BLaER1 treated with 17β-estradiol and CSF1 and Interleukin-3, amounts not matched to agents 10 nM and 100 nM (cell line): Measurements from ENCODE around the gene MALSU1.

ENCODE experiments used
- H3K27ac ChIP-seq, 11 experiments: shearing (Covaris generic); formaldehyde crosslinking; 2 replicates each; pipeline ENCODE4 v1.8.1; 2022
- H3K27me3 ChIP-seq, 11 experiments: shearing (Covaris generic); formaldehyde crosslinking; 2 replicates each; pipeline ENCODE4 v1.8.1; 2022
- H3K36me3 ChIP-seq, 11 experiments: shearing (Covaris generic); formaldehyde crosslinking; 2 replicates each; pipeline ENCODE4 v1.8.1; 2022
- H3K4me1 ChIP-seq, 10 experiments: shearing (Covaris generic); formaldehyde crosslinking; 2 replicates each; pipeline ENCODE4 v1.8.1; 2022
- H3K4me2 ChIP-seq, 11 experiments: shearing (Covaris generic); formaldehyde crosslinking; 2 replicates each; pipeline ENCODE4 v1.8.1; 2022
- H3K4me3 ChIP-seq, 10 experiments: shearing (Covaris generic); formaldehyde crosslinking; 2 replicates each; pipeline ENCODE4 v1.8.1; 2022
- H3K9ac ChIP-seq, 11 experiments: shearing (Covaris generic); formaldehyde crosslinking; 2 replicates each; pipeline ENCODE4 v1.8.1; 2022
- H3K9me3 ChIP-seq, 11 experiments: shearing (Covaris generic); formaldehyde crosslinking; replicated peaks in 1 of 11; 2 replicates each; pipeline ENCODE4 v1.8.1; 2022
- H4K20me1 ChIP-seq, 11 experiments: shearing (Covaris generic); formaldehyde crosslinking; 2 replicates each; pipeline ENCODE4 v1.8.1; 2022
- Cebpa-rat ChIP-seq, 11 experiments: shearing (Covaris generic); IDR thresholded peaks; 2 replicates each; pipeline ENCODE4 v1.8.1; 2022

The MALSU1 gene

DNA sequence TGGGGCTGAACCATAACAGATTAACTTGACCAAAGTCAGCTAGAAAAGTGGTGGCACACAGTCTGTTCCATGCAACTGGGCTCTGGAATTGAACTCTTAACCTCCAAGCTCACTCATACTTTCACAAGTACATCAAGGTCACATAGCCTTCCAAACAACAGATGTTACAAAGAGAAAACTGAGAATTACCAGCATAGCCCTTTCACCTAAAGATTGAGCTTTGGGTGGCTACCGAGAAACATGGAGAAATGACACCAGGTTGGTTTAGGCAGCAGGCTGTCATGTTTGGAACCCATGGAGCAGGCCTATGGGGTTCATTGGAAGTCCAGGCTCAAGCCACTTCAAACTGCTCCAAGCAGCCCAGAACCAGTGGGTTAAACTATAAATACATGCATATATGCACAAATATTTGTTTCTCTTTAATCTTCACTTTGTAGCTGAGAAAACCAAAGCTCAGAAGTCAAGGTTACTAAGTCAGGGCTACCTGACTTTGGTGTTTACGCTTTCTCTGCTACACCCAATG lies 59.1 kb downstream of the MALSU1 start:
- no peaks in the 10 kb centered on the region for H3K9me3 ChIP-seq
- H3K4me3 ChIP-seq = no peak overlapping the region
- H3K4me1 ChIP-seq = no peaks in the 10 kb centered on the region
- H3K27ac ChIP-seq = no peak overlapping the region
- H3K27me3 ChIP-seq = no peaks in the 10 kb centered on the region
- no peak overlapping the region for H3K9ac ChIP-seq
- no peaks in the 10 kb centered on the region for H3K36me3 ChIP-seq
- no peak for TF ChIP-seq Cebpa-rat (IDR thresholded peaks at IDR 0.05)
- H4K20me1 ChIP-seq = no peaks in the 10 kb centered on the region
- H3K4me2 ChIP-seq = no peak overlapping the region
